ENCODE results near the gene EIF6. TPM values are rescaled to one million over a fixed set of nuclear protein-coding genes. Genes with fewer than 3 reads are reported as not detected.

EIF6 gene
- total and polyA plus RNA-seq, 4 donors: 60.8 to 160 (median 106) TPM

DNA sequence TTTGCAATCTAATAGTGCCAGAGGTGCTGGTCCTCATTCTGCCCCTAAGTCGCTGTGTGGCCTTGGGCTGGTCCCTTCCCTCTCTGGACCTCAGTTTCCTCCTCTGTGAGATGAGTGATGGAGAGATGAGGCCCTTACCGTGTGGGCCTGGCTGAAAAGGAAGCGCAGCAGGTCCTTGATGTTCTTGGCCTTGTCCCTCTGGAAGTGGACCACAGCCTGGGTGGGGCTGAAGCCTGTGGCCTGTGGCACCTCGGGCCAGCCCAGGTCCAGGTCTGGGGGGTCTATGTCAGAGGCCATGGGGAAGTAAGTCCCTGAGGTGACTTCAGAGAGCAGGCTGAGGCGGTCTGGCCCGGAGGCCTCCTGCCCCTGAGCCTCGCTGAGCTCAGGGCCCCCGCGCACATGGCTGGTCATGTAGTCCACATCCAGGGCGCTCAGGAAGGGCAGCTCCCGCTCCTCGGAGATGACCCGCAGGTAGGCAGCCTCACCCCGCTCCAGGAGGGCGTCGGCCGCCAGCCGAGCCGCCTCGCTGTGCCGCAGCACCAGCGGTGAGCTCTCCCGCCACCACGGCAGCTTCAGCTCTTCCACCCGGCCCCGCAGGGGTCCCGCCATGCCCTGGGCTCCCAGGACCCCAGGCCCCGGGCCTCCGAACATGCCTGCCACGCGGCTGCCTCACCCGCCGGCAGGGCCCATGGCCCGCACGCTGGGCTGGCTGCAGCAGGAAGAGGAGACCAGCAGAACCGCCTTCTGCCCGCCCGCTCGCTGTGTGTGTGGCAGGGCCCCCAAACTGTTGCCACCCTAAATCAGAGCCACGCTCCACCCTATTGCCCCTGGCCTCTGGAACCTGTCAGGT, 7.3 kb upstream of the EIF6 start, which contains the start of gene FAM83C:
Gene FAM83C, minus strand, starts transcription at position 772 of the 850 bp plus-strand sequence. Its CDS starts 121 bp downstream, at position 651.
- TF ChIP-seq FOXA2 (IDR thresholded peaks at IDR 0.05) (no peak), JUND (IDR thresholded peaks at IDR 0.05) (no peak), FOXA1 (IDR thresholded peaks at IDR 0.05) (no peak), GABPA (IDR thresholded peaks at IDR 0.05 in 1 of 2, conservative IDR thresholded peaks at IDR 0.05 in 1 of 2) (no peak), TAF1 (conservative IDR thresholded peaks at IDR 0.05) (no peak), NR2F2 (IDR thresholded peaks at IDR 0.05) (no peak), HNF4A (conservative IDR thresholded peaks at IDR 0.05) (no peak), SP1 (IDR thresholded peaks at IDR 0.05) (no peak), EGR1 (IDR thresholded peaks at IDR 0.05; ENCODE audit: low read depth in 2 of 2) (no peak), RXRA (IDR thresholded peaks at IDR 0.05) (no peak), HNF4G (IDR thresholded peaks at IDR 0.05) (no peak)
- TF ChIP-seq, protein P1, sequence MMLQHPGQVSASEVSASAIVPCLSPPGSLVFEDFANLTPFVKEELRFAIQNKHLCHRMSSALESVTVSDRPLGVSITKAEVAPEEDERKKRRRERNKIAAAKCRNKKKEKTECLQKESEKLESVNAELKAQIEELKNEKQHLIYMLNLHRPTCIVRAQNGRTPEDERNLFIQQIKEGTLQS (IDR thresholded peaks at IDR 0.05): no peak
- TF ChIP-seq, protein P2, sequence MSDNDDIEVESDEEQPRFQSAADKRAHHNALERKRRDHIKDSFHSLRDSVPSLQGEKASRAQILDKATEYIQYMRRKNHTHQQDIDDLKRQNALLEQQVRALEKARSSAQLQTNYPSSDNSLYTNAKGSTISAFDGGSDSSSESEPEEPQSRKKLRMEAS (IDR thresholded peaks at IDR 0.05): no peak
- TF ChIP-seq, protein P3, sequence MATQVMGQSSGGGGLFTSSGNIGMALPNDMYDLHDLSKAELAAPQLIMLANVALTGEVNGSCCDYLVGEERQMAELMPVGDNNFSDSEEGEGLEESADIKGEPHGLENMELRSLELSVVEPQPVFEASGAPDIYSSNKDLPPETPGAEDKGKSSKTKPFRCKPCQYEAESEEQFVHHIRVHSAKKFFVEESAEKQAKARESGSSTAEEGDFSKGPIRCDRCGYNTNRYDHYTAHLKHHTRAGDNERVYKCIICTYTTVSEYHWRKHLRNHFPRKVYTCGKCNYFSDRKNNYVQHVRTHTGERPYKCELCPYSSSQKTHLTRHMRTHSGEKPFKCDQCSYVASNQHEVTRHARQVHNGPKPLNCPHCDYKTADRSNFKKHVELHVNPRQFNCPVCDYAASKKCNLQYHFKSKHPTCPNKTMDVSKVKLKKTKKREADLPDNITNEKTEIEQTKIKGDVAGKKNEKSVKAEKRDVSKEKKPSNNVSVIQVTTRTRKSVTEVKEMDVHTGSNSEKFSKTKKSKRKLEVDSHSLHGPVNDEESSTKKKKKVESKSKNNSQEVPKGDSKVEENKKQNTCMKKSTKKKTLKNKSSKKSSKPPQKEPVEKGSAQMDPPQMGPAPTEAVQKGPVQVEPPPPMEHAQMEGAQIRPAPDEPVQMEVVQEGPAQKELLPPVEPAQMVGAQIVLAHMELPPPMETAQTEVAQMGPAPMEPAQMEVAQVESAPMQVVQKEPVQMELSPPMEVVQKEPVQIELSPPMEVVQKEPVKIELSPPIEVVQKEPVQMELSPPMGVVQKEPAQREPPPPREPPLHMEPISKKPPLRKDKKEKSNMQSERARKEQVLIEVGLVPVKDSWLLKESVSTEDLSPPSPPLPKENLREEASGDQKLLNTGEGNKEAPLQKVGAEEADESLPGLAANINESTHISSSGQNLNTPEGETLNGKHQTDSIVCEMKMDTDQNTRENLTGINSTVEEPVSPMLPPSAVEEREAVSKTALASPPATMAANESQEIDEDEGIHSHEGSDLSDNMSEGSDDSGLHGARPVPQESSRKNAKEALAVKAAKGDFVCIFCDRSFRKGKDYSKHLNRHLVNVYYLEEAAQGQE (IDR thresholded peaks at IDR 0.05): no peak
- TF ChIP-seq, protein P4, sequence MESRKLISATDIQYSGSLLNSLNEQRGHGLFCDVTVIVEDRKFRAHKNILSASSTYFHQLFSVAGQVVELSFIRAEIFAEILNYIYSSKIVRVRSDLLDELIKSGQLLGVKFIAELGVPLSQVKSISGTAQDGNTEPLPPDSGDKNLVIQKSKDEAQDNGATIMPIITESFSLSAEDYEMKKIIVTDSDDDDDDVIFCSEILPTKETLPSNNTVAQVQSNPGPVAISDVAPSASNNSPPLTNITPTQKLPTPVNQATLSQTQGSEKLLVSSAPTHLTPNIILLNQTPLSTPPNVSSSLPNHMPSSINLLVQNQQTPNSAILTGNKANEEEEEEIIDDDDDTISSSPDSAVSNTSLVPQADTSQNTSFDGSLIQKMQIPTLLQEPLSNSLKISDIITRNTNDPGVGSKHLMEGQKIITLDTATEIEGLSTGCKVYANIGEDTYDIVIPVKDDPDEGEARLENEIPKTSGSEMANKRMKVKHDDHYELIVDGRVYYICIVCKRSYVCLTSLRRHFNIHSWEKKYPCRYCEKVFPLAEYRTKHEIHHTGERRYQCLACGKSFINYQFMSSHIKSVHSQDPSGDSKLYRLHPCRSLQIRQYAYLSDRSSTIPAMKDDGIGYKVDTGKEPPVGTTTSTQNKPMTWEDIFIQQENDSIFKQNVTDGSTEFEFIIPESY (IDR thresholded peaks at IDR 0.05): no peak
- H3K36me3 ChIP-seq (ENCODE audit: control insufficient read depth in 4 of 4, insufficient read depth in 3 of 4, low read depth in 1 of 4, low read length in 3 of 4): no peaks in the 10 kb centered on the region
- 90% methylated on average over 40 of the region's 40 CpGs for WGBS
- DNase-seq (ENCODE audit: low spot score): no peak
- H3K9me3 ChIP-seq (ENCODE audit: control insufficient read depth in 4 of 4, low read length in 3 of 4): no peaks in the 10 kb centered on the region
- no peak within 1 kb of the TSS for H3K4me3 ChIP-seq (ENCODE audit: low read depth in 1 of 3, low read length in 3 of 3)
- no peak within 1 kb of the TSS for H3K27ac ChIP-seq (ENCODE audit: low read depth in 1 of 2, low read length in 2 of 2)
- no peak within 1 kb of the TSS for H3K9ac ChIP-seq (ENCODE audit: low read depth in 1 of 2, low read length in 2 of 2)
- H3K4me1 ChIP-seq (ENCODE audit: control insufficient read depth in 4 of 4, insufficient read depth in 4 of 4, low read length in 3 of 4): peaks cover 0 to 2% (median 1%) of the 10 kb centered on the region in 4 donors
- no peaks in the 10 kb centered on the region for H3K27me3 ChIP-seq (ENCODE audit: control insufficient read depth in 4 of 4, insufficient read depth in 4 of 4, low read length in 3 of 4)

DNA sequence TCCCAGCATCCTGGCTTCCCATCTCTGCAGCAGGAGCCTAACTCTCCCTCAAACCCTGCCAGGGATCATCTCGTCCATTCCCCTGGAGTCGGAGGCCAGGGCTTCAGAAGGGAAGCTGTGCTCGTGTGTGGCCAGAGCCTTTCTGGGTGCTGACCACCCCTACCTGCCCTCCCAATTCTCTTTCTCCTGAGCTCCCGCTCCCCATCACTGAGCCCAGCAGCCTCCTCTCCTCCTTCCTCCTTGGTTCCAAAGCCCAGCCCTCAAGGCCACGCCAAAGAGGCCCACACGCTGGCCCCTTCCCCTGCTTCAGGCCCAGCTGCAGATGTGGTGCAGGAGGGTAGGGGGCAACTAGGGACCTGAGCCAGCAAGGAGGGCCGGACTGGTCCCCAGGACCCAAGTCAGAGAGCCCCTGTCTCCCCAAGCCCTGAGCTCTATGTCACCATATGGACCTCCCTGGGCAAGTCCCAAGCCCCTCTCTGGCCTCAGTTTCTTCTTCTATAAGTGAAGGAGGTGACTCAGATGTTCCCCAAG, 6.4 kb upstream of the EIF6 start:
- Histone ChIP-seq H3K9ac (ENCODE audit: low read depth in 1 of 2, low read length in 2 of 2) (no peak overlapping the region), H3K36me3 (ENCODE audit: control insufficient read depth in 4 of 4, insufficient read depth in 3 of 4, low read depth in 1 of 4, low read length in 3 of 4) (no peaks in the 10 kb centered on the region), H3K27ac (ENCODE audit: low read depth in 1 of 2, low read length in 2 of 2) (no peak overlapping the region), H3K9me3 (ENCODE audit: control insufficient read depth in 4 of 4, low read length in 3 of 4) (no peaks in the 10 kb centered on the region), H3K27me3 (ENCODE audit: control insufficient read depth in 4 of 4, insufficient read depth in 4 of 4, low read length in 3 of 4) (no peaks in the 10 kb centered on the region), H3K4me1 (ENCODE audit: control insufficient read depth in 4 of 4, insufficient read depth in 4 of 4, low read length in 3 of 4) (peaks cover 5 to 11% (median 8%) of the 10 kb centered on the region in 4 donors), H3K4me3 (ENCODE audit: low read depth in 1 of 3, low read length in 3 of 3) (no peak overlapping the region)
- no peak for DNase-seq (ENCODE audit: low spot score)
- WGBS: 87% methylated on average over 7 of the region's 7 CpGs
- TF ChIP-seq, protein P3 (IDR thresholded peaks at IDR 0.05): no peak
- TF ChIP-seq TAF1 (conservative IDR thresholded peaks at IDR 0.05): no peak
- TF ChIP-seq RXRA (IDR thresholded peaks at IDR 0.05): no peak
- TF ChIP-seq EGR1 (IDR thresholded peaks at IDR 0.05; ENCODE audit: low read depth in 2 of 2): no peak
- TF ChIP-seq, protein P1 (IDR thresholded peaks at IDR 0.05): no peak
- no peak for TF ChIP-seq YY1 (IDR thresholded peaks at IDR 0.05)
- TF ChIP-seq, protein P5, sequence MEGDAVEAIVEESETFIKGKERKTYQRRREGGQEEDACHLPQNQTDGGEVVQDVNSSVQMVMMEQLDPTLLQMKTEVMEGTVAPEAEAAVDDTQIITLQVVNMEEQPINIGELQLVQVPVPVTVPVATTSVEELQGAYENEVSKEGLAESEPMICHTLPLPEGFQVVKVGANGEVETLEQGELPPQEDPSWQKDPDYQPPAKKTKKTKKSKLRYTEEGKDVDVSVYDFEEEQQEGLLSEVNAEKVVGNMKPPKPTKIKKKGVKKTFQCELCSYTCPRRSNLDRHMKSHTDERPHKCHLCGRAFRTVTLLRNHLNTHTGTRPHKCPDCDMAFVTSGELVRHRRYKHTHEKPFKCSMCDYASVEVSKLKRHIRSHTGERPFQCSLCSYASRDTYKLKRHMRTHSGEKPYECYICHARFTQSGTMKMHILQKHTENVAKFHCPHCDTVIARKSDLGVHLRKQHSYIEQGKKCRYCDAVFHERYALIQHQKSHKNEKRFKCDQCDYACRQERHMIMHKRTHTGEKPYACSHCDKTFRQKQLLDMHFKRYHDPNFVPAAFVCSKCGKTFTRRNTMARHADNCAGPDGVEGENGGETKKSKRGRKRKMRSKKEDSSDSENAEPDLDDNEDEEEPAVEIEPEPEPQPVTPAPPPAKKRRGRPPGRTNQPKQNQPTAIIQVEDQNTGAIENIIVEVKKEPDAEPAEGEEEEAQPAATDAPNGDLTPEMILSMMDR (IDR thresholded peaks at IDR 0.05; ENCODE audit: low read depth, low read length, missing input control): no peak
- no peak for TF ChIP-seq FOXA2 (IDR thresholded peaks at IDR 0.05)
- no peak for TF ChIP-seq FOXA1 (IDR thresholded peaks at IDR 0.05)
- TF ChIP-seq GABPA (IDR thresholded peaks at IDR 0.05 in 1 of 2, conservative IDR thresholded peaks at IDR 0.05 in 1 of 2): no peak

Data from liver (tissue), 9 donors.